ENCODE measurements around the gene NEMP1. TPM values are rescaled to one million over a fixed set of nuclear protein-coding genes. Genes with fewer than 3 reads are reported as not detected.
"Not testable (repeated sequence)": the region's sequence is repeated elsewhere in the genome, so short reads cannot be mapped to it uniquely, and the experiment has no call there.

Gene NEMP1
- polyA plus RNA-seq, 12 donors, result 15.0 to 150 (median 22.3) TPM

- no peak for DNase-seq
These were observed 13.9 kb upstream of the NEMP1 start for GRCh38 chr12:57092529-57092862.

DNA sequence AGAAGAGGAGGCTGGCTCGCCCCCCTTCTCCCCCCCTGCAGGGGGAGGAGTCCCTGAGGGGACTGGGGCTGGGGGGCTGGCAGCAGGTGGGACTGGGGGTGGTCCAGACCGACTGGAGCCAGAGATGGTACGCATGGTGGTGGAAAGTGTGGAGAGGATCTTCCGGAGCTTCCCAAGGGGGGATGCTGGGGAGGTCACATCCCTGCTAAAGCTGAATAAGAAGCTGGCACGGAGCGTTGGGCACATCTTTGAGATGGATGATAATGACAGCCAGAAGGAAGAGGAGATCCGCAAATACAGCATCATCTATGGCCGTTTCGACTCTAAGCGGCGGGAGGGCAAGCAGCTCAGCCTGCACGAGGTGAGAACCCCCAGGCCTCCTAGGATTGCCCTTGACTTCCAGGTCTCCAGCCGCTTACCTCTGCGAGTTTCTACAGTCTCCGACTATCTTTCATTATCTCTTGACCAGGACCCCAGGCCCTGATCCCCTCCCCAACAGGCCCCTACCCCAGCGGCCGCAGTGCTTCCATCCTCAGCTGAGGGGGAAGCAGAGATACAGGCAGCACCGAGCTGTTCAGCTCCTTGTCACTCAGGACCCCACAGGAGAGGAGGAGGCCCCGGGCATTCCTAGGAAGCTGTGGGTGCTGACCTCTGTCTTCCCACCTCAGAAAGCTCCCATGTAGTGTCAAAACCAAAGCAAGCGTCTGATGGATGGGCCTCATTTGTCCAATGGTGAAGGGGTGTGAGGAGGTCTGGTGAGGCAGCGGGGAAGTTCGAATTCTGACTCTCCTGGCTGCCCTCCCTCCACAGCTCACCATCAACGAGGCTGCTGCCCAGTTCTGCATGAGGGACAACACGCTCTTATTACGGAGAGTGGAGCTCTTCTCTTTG, 13.3 kb upstream of the NEMP1 start:
- no peak for DNase-seq

DNA sequence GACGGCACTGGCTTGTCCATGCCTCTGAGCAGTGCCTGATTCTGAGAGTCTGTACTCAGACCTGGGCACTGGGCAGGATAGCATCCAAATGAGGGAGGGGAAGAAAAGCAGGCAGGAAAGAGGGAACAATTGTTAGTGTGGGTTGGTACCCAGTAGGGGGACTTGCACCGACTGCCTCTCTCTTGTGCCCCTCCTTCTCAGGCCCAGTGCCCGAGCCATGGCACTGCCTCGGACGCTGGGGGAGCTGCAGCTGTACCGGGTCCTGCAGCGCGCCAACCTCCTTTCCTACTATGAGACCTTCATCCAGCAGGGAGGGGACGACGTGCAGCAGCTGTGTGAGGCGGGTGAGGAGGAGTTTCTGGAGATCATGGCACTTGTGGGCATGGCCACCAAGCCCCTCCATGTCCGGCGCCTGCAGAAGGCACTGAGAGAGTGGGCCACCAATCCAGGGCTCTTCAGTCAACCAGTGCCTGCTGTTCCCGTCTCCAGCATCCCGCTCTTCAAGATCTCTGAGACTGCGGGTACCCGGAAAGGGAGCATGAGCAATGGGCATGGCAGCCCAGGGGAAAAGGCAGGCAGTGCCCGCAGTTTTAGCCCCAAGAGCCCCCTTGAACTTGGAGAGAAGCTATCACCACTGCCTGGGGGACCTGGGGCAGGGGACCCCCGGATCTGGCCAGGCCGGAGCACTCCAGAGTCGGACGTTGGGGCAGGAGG, 12.5 kb upstream of the NEMP1 start:
- DNase-seq, result no peak

DNA sequence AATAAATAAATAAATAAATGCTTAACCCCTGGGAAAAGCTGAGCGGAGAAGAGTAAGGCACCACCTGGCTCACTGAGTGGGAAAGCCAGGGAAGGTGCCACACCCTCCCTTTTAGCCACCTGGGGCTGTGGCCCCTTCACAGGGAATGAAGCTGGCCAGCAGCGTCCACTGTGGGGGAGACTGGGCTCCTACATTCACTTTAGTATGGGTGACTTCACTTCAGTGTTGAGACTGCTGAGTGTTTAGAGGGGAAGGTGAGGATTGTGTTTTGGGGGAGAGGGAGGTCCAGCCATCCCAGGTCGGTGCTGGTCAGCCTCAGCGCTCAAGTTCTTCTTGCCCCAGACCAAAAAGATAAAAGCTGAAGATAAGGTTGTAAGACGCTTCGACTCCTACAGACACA, 11.9 kb upstream of the NEMP1 start:
- no peak for DNase-seq

DNA sequence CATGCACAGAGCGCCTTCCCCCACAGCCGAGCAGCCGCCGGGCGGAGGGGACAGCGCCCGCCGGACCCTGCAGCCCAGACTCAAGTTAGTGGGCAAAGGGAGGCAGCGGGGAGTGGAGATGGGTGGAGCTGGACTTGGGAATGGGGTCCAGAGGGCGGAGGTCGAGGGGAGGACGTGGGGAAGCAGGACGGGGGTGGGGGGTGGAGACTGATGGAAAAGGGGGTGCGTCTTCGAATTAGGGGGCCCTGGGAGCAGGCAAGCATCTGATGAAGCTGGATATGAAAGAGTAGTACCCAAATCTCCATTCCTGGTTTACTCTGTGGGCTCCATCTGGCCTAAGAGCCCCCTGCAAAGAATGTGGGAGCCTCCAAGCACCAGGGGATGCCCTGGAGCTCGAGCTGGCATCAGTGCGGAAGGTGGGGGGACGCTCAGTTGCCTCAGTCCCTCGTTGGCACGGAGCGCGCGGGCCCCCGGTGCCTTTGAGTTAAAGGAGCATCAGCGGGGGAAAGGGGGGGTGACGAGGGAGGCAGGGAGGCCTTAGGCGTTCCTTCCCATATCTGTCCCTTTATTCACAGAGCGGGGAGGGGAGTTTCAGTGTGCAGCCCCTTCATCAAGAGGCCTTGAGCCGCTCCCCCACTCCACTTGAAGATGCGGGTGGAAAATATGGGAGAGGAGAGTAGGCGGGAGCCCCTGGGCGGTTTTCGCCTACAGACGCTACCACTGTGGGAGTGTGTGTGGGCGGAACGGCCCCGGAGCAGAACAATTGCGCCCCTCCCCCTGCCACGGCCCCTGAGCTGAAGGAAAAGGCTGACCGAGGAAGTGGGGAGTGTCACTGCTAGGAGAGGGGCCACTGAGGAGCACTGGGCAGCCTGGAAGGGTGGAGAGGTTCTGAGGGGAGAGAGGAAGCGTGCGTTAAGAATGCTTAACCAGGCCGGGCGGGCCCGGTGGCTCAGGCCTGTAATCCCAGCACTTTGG, 11.0 kb upstream of the NEMP1 start:
- peak; percentile 76 for DNase-seq

GRCh38 chr12:57088354-57089270, 10.0 kb upstream of the NEMP1 start, which contains the start of gene NAB2:
NAB2 (plus strand) TSS chr12:57089114; CDS start chr12:57089272, 158 bp downstream.
- peak; percentile 93 for DNase-seq

DNA sequence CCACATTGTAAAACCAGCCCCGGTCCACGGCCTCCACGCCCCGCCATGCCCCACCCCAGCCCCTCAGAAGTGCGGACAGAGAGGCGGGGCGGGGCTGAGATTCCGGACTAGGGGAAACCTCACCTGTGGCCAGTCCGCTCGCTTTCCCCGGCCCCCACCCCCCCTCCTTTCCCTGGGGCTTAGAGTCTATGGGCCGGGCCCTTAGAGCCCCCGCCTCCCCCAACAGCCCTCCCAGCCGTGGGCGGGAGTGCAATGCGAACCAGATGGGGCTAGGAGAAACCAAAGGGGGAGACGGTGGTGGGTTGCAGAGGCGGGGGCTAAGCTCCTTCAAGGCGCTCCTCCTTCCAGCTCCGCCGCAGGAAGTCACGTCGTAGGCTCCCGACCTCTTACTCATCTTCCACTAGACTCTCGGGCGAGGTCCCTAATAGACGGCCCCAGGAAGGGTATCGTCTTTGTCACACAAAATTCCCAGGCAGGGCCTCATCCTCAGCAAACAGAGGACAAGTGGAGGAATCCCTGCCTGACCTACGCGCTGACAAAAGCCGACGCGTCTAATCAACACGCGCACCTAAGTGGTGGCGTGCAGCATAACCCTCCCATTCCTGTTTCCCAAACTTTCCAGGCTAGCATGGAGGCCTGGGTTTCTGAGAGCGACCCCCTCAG, 9.2 kb upstream of the NEMP1 start:
- peak; percentile 92 for DNase-seq

DNA sequence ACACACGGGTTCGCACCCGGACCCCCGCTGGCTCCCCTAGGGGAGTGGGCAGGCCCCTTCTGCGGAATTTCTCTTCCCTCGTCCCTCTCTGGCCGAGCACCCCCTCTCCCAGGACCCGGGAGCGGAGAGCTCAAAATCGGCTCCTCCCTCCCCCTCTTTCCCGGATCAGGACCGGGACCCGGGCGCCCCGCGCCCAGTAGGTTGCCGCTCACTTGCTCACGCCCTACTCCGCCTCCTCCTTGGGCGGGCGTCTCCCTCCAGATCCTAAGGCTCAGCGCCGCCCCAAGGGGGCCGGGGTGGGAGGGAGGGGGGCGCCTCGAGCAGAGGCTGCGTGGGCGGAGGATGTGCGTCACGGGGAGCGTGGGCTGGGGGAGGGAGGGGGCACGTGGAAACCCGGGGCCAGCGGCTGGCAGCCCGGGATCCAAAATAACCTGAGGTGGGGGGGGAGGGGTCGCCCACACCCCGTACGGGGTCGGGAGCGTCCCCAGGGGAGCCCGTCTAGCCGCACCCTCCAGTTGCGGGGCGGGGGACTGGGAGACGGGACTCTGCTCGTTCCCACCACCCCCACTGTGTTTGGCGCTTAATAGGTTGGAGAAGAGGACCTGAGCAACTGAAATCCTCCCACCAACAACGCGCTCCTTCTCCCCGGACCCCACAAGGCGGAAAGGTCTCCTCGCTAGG, 8.6 kb upstream of the NEMP1 start:
- peak; percentile 86 for DNase-seq

GRCh38 chr12:57086493-57087009, 8.0 kb upstream of the NEMP1 start:
- peak; percentile 71 for DNase-seq

DNA sequence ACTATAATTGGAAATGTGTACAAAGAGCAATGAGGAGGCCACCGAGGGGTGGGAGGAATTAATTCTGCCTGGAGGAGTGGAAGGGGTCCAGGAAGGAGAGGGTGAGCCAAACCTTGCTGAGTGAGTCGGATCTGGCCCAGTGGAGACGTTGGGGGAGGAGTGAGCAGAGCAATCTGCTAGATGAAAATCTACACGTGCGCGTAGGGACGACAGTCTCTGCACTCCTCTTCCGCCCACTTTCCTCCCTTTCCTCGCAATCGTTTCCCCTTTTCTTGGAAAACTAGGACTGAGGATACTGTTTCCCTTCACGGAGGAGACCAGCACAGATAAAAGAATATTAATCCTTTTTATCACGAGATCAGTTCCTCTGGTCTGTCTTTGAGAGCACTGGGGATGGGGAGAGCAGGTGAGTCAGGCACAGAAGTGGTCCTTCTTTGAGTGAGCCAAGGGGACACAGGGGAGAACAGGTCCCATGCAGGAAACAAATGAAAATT, 7.5 kb upstream of the NEMP1 start:
- DNase-seq, result peak; percentile 81

DNA sequence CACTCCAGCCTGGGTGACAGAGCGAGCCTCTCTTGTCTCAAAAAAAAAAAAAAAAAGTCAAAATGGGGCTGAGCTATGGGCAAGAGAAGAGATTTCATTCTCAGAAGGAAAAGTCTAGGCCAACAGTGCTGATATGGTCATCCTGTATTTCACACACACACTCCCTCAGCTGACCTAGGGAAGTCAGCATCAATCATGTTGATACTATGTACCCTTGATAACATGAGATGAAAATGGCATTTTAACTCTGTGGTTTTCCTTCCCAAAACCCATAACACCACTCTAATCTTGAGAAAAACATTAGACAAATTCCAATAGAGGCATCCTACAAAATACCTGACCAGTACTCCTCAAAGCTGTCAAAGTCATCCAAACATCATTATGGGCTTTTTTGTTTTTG, 2.3 kb upstream of the NEMP1 start:
- no peak for DNase-seq

GRCh38 chr12:57079821-57080220, 1.2 kb upstream of the NEMP1 start:
- DNase-seq, result no peak

- DNase-seq, result not testable (repeated sequence)
These were observed 4.8 kb downstream of the NEMP1 start for GRCh38 chr12:57073566-57074450.

- DNase-seq, result no peak
These were observed 5.9 kb downstream of the NEMP1 start for GRCh38 chr12:57072661-57073060.

- DNase-seq, result peak; percentile 78
These were observed 9.1 kb downstream of the NEMP1 start for GRCh38 chr12:57069523-57069922.

DNA sequence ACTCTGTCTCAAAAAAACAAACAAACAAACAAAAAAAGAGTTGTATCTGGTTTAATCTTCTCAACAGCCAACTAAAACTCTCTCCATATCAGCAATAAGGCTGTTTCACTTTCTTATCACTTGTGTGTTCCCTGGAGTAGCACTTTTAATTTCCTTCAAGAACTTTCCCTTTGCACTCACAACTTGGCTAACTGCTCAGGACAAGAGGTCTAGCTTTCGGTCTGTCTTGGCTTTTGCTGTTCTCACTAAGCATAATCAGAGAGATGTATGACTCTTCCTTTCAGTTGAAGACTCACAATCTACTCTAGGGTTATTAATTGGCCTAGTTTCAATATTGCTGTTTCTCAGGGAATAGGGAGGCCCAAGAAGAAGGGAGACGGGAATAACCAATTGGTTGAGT, 12.3 kb downstream of the NEMP1 start:
- DNase-seq, result no peak

- no peak for DNase-seq
These were observed 14.5 kb downstream of the NEMP1 start for GRCh38 chr12:57063991-57064685.
